ENCODE measurements around the gene EPHX1.
"Not testable (repeated sequence)": the region's sequence is repeated elsewhere in the genome, so short reads cannot be mapped to it uniquely, and the experiment has no call there.

DNA sequence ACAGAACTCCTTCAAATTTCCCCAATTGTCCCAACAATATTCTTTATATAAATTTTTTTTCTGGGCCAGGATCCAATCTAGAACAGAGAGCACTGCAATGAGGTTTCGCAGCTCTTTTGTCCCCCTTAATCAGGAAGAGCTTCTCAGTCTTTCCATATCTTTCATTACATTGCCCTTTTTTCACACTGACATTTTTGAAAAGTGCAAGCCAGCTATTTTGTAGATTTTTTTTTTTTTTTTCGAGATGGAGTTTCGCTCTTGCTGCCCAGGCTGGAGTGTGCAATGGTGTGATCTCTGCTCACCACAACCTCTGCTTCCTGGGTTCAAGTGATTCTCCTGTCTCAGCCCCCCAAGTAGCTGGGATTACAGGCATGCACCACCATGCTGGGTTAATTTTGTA, 3.2 kb upstream of the EPHX1 start:
- TF ChIP-seq, protein P1, sequence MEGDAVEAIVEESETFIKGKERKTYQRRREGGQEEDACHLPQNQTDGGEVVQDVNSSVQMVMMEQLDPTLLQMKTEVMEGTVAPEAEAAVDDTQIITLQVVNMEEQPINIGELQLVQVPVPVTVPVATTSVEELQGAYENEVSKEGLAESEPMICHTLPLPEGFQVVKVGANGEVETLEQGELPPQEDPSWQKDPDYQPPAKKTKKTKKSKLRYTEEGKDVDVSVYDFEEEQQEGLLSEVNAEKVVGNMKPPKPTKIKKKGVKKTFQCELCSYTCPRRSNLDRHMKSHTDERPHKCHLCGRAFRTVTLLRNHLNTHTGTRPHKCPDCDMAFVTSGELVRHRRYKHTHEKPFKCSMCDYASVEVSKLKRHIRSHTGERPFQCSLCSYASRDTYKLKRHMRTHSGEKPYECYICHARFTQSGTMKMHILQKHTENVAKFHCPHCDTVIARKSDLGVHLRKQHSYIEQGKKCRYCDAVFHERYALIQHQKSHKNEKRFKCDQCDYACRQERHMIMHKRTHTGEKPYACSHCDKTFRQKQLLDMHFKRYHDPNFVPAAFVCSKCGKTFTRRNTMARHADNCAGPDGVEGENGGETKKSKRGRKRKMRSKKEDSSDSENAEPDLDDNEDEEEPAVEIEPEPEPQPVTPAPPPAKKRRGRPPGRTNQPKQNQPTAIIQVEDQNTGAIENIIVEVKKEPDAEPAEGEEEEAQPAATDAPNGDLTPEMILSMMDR (IDR thresholded peaks at IDR 0.05): not testable (repeated sequence)
- TF ChIP-seq EZH2 (IDR thresholded peaks at IDR 0.05; ENCODE audit: borderline replicate concordance, insufficient read depth, low read depth, low read length, poor library complexity, severe bottlenecking): not testable (repeated sequence)
